ENCODE measurements around the gene PLTP. TPM values are rescaled to one million over a fixed set of nuclear protein-coding genes. Genes with fewer than 3 reads are reported as not detected.

PLTP gene
- total RNA-seq, 1 experiment from 2014 or later: 42.6 TPM

DNA sequence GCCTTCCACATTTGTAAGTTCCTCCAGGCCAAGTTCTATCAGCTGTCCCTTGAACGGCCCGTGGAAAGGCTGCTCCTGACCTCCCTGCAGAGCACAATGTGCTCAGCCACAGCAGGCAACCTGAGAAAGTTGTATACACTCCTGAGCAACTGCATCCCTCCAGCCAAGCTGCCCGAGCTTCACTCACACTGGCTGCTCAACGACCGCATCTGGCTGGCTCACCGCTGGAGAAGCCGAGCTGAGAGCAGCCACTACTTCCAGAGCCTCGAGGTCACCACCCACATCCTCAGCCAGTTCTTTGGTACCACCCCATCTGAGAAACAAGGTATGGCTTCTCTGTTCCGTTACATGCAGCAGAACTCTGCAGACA is 28.9 kb downstream of the PLTP start:
- intact Hi-C loops (cut with micrococcal nuclease; ENCODE audit: unreplicated experiment): no loop called here
- Histone ChIP-seq H3K36me3 (ENCODE audit: control insufficient read depth, insufficient read depth, low read length) (peaks cover 4% of the 10 kb centered on the region), H3K4me3 (ENCODE audit: low read depth, low read length) (no peak overlapping the region), H3K27me3 (replicated peaks; ENCODE audit: control insufficient read depth, insufficient read depth, low read length) (no peaks in the 10 kb centered on the region), H3K9me3 (no peaks in the 10 kb centered on the region), H3K4me1 (no peaks in the 10 kb centered on the region)
- no peak for TF ChIP-seq CTCF (IDR thresholded peaks at IDR 0.05; ENCODE audit: insufficient read depth in 1 of 2, low read depth in 1 of 2, low read length in 1 of 2, severe bottlenecking in 1 of 2, unreplicated experiment in 1 of 2)
- H3K36me3 Mint-ChIP-seq (ENCODE audit: insufficient read depth, unreplicated experiment): peaks cover 29% of the 10 kb centered on the region
- no peaks in the 10 kb centered on the region for H3K27me3 Mint-ChIP-seq (ENCODE audit: insufficient read depth, unreplicated experiment)
- no peak for DNase-seq
- POLR2A ChIA-PET: interaction anchor here (0.7 kb wide), 1 partner anchor 11 kb away, joined by 3 read pairs; no protein-coding TSS in a partner anchor
- H3K4me1 Mint-ChIP-seq (ENCODE audit: low read depth, unreplicated experiment): peaks cover 19% of the 10 kb centered on the region
- no peaks in the 10 kb centered on the region for H3K9me3 Mint-ChIP-seq (ENCODE audit: unreplicated experiment)
- CTCF ChIA-PET: no interaction called here
- no TSS peak for BruUV-seq (replicated peaks)
- H3K4me3 Mint-ChIP-seq (ENCODE audit: unreplicated experiment): peak overlapping the region; percentile 96
- no peak overlapping the region for H3K27ac Mint-ChIP-seq (ENCODE audit: unreplicated experiment)

DNA sequence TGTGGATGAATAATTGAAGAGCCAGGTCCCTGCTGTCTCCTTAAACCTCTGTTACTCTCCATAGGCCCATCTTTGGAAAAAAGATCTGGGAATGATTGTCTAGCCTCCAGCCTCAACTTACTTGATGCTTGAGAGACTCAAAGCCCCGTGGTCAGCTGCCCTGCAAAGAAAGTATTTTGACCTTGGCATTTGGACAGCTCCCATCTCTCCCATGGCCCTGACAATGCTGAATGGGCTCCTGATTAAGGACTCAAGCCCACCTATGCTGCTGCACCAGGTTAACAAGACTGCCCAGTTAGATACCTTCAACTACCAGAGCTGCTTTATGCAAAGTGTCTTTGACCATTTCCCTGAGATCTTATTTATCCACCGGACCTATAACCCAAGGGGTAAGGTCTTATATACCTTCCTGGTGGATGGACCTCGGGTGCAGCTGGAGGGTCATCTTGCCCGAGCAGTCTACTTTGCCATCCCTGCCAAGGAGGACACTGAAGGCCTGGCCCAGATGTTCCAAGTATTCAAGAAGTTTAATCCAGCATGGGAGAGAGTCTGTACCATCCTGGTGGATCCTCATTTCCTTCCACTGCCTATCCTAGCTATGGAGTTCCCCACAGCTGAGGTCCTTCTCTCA is 29.4 kb downstream of the PLTP start:
- H3K36me3 Mint-ChIP-seq (ENCODE audit: insufficient read depth, unreplicated experiment): peaks cover 29% of the 10 kb centered on the region
- Histone ChIP-seq H3K27me3 (replicated peaks; ENCODE audit: control insufficient read depth, insufficient read depth, low read length) (no peaks in the 10 kb centered on the region), H3K4me1 (no peaks in the 10 kb centered on the region), H3K36me3 (ENCODE audit: control insufficient read depth, insufficient read depth, low read length) (peaks cover 7% of the 10 kb centered on the region), H3K4me3 (ENCODE audit: low read depth, low read length) (no peak overlapping the region), H3K9me3 (no peaks in the 10 kb centered on the region)
- H3K27me3 Mint-ChIP-seq (ENCODE audit: insufficient read depth, unreplicated experiment): no peaks in the 10 kb centered on the region
- intact Hi-C loops (cut with micrococcal nuclease; ENCODE audit: unreplicated experiment): no loop called here
- no peak for TF ChIP-seq CTCF (IDR thresholded peaks at IDR 0.05; ENCODE audit: insufficient read depth in 1 of 2, low read depth in 1 of 2, low read length in 1 of 2, severe bottlenecking in 1 of 2, unreplicated experiment in 1 of 2)
- H3K27ac Mint-ChIP-seq (ENCODE audit: unreplicated experiment): no peak overlapping the region
- peaks cover 19% of the 10 kb centered on the region for H3K4me1 Mint-ChIP-seq (ENCODE audit: low read depth, unreplicated experiment)
- BruUV-seq (replicated peaks): no TSS peak
- ChIA-PET CTCF (interaction anchor here (0.9 to 2.2 kb wide), 3 partner anchors 8 to 87 kb away, joined by 3 to 34 read pairs (median 4); partner anchors contain the start of genes CTSA and NEURL2), POLR2A (interaction anchor here (0.7 to 2.2 kb wide), 2 partner anchors 10 to 52 kb away, joined by 3 to 30 read pairs; partner anchors contain the start of gene PCIF1)
- H3K9me3 Mint-ChIP-seq (ENCODE audit: unreplicated experiment): no peaks in the 10 kb centered on the region
- no peak for DNase-seq
- peak overlapping the region; percentile 96 for H3K4me3 Mint-ChIP-seq (ENCODE audit: unreplicated experiment)

GRCh38 chr20:45880988-45881788 is 30.8 kb downstream of the PLTP start, which contains the start of gene ZSWIM1:
ZSWIM1 (plus strand) TSS chr20:45881227; CDS start chr20:45882593, 1,366 bp downstream.
- Histone ChIP-seq H3K9me3 (no peaks in the 10 kb centered on the region), H3K36me3 (ENCODE audit: control insufficient read depth, insufficient read depth, low read length) (peaks cover 7% of the 10 kb centered on the region), H3K27me3 (replicated peaks; ENCODE audit: control insufficient read depth, insufficient read depth, low read length) (no peaks in the 10 kb centered on the region), H3K4me1 (no peaks in the 10 kb centered on the region), H3K4me3 (ENCODE audit: low read depth, low read length) (peak within 1 kb of the TSS; percentile 66)
- intact Hi-C loops (cut with micrococcal nuclease; ENCODE audit: unreplicated experiment): loop anchor here (1.0 kb wide), 2 partner anchors 9 to 24 kb away; partner anchors contain the start of genes ACOT8 and ZSWIM3
- no peak for TF ChIP-seq CTCF (IDR thresholded peaks at IDR 0.05; ENCODE audit: insufficient read depth in 1 of 2, low read depth in 1 of 2, low read length in 1 of 2, severe bottlenecking in 1 of 2, unreplicated experiment in 1 of 2)
- ChIA-PET POLR2A (interaction anchor here (0.5 to 2.2 kb wide), 23 partner anchors 9 to 972 kb away, joined by 3 to 34 read pairs (median 5); partner anchors contain the start of genes CTSA, DNTTIP1, NEURL2 and PCIF1), CTCF (interaction anchor here (0.5 to 2.2 kb wide), 14 partner anchors 10 to 365 kb away, joined by 3 to 34 read pairs (median 4); partner anchors contain the start of genes CTSA and NEURL2)
- peaks cover 19% of the 10 kb centered on the region for H3K4me1 Mint-ChIP-seq (ENCODE audit: low read depth, unreplicated experiment)
- H3K27me3 Mint-ChIP-seq (ENCODE audit: insufficient read depth, unreplicated experiment): no peaks in the 10 kb centered on the region
- BruUV-seq (replicated peaks): TSS peak; percentile 77
- DNase-seq: peak; percentile 100
- H3K4me3 Mint-ChIP-seq (ENCODE audit: unreplicated experiment): peak within 1 kb of the TSS; percentile 96
- peak within 1 kb of the TSS; percentile 95 for H3K27ac Mint-ChIP-seq (ENCODE audit: unreplicated experiment)
- H3K9me3 Mint-ChIP-seq (ENCODE audit: unreplicated experiment): no peaks in the 10 kb centered on the region
- H3K36me3 Mint-ChIP-seq (ENCODE audit: insufficient read depth, unreplicated experiment): peaks cover 25% of the 10 kb centered on the region
